Uterus (tissue), 4 donors: Measurements from ENCODE around the gene BCKDHB. TPM values are rescaled to one million over a fixed set of nuclear protein-coding genes. Genes with fewer than 3 reads are reported as not detected.

Experiments used
- DNase-seq, 2 donors: peaks; one replicate each; pipeline ENCODE4 v3.0.0-alpha.2; 2019 to 2020
- H3K27ac ChIP-seq, 2 donors: fragments of 200-600 bp; sonication (generic); 1 replicate in 1 of 2; 2 replicates in 1 of 2; pipeline ENCODE4 v1.5.1; 2016 to 2018
- H3K27me3 ChIP-seq, 2 donors: fragments of 200-600 bp; sonication (generic); one replicate each; pipeline ENCODE4 v1.5.1; 2018 to 2019; ENCODE audit warnings: control low read depth in 1 of 2
- H3K36me3 ChIP-seq, 2 donors: fragments of 200-600 bp; sonication (generic); one replicate each; pipeline ENCODE4 v1.5.1; 2019; ENCODE audit warnings: control low read depth in 1 of 2
- H3K4me1 ChIP-seq, 2 donors: fragments of 200-600 bp; sonication (generic); one replicate each; pipeline ENCODE4 v1.5.1; 2018 to 2019; ENCODE audit warnings: control low read depth in 1 of 2
- H3K4me3 ChIP-seq, 2 donors: fragments of 200-600 bp; sonication (generic); 1 replicate in 1 of 2; 2 replicates in 1 of 2; pipeline ENCODE4 v1.5.1; 2018 to 2019; ENCODE audit warnings: mild to moderate bottlenecking in 1 of 2
- H3K9me3 ChIP-seq, 2 donors: fragments of 200-600 bp; sonication (generic); one replicate each; pipeline ENCODE4 v1.5.1; 2019; ENCODE audit warnings: control low read depth in 1 of 2
- POLR2A ChIP-seq, 2 donors: fragments of 450-650 bp; IDR thresholded peaks; one replicate each; pipeline ENCODE4 v1.6.1; 2016; ENCODE audit warnings: antibody characterized with exemption in 2 of 2, mild to moderate bottlenecking in 1 of 2, moderate library complexity in 1 of 2
- intact Hi-C: fragments of 100-400 bp; cut with DNase I; formaldehyde crosslinking; loops from one replicate; pipeline ENCODE4 v1.15.1; 2023; ENCODE audit warnings: low total_unique reads
- total RNA-seq, 4 donors: library from RNA; depleted of rRNA in 3 of 4; stranded (reverse); fragments of >200 nt in 3 of 4; gene quantifications; one replicate each; pipeline versions ENCODE4 v1.1.0 to v1.2.4, GENCODE V29; 2014 to 2023
- TF ChIP-seq, protein P1 (sequence below), 4 experiments: fragments of 200-600 bp in 2 of 4; fragments of 450-650 bp in 2 of 4; sonication (generic) in 2 of 4; IDR thresholded peaks; one replicate each; pipeline ENCODE4 v1.5.1; 2016 to 2019; ENCODE audit warnings: antibody characterized with exemption in 4 of 4, mild to moderate bottlenecking in 2 of 4, moderate library complexity in 1 of 4
- donor health status: DM: yes; HTN: yes; CAD: no.

The BCKDHB gene
- total RNA-seq, 4 donors from 2014 or later = 7.2 to 35.5 (median 13.2) TPM

DNA sequence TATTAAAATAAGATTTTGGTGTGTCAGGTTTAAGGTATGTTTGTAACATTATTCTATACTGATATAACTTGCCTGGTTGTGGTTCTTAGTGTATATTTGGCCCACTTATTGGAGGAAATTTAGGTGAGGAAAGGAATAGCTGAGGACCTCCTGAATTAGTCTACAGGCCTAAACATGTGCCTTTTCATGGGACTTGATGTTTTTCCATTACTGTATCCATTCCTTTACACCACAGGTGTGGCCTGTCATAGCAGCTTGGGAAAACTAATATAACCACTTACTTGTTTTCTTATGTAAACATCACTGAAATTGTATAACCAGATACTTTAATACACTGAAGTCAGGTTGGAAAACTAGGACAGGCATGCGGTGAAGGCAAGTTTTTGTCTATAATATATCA is 27.6 kb downstream of the BCKDHB start:
- intact Hi-C loops = no loop called here
- Histone ChIP-seq H3K4me3 (no peak overlapping the region), H3K27ac (no peak overlapping the region), H3K4me1 (no peaks in the 10 kb centered on the region), H3K27me3 (no peaks in the 10 kb centered on the region), H3K36me3 (no peaks in the 10 kb centered on the region), H3K9me3 (no peaks in the 10 kb centered on the region)
- no peak for TF ChIP-seq POLR2A (IDR thresholded peaks at IDR 0.05)
- TF ChIP-seq, protein P1, sequence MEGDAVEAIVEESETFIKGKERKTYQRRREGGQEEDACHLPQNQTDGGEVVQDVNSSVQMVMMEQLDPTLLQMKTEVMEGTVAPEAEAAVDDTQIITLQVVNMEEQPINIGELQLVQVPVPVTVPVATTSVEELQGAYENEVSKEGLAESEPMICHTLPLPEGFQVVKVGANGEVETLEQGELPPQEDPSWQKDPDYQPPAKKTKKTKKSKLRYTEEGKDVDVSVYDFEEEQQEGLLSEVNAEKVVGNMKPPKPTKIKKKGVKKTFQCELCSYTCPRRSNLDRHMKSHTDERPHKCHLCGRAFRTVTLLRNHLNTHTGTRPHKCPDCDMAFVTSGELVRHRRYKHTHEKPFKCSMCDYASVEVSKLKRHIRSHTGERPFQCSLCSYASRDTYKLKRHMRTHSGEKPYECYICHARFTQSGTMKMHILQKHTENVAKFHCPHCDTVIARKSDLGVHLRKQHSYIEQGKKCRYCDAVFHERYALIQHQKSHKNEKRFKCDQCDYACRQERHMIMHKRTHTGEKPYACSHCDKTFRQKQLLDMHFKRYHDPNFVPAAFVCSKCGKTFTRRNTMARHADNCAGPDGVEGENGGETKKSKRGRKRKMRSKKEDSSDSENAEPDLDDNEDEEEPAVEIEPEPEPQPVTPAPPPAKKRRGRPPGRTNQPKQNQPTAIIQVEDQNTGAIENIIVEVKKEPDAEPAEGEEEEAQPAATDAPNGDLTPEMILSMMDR (IDR thresholded peaks at IDR 0.05) = no peak
- no peak for DNase-seq

DNA sequence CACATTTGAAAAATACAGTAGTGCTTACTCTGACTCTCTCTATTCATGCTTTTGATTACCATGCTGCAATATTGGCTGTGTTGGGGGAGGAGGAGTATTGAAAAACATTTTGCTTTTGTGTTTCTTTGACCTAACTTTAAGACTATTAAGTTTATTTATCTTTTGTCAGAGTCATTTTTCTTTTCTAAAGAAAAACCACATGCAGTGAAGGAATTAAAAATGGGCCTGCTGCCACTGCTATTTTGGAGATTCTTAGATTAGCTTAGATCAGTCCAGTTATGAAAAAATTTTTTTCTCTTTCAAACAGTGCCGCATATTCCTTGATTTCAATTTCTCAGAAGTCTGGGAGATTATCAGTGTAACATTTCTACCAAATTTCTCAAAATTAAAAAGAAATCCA is 36.1 kb downstream of the BCKDHB start:
- TF ChIP-seq POLR2A (IDR thresholded peaks at IDR 0.05) = no peak
- TF ChIP-seq, protein P1 (IDR thresholded peaks at IDR 0.05) = no peak
- peaks cover 6 to 15% of the 10 kb centered on the region in 2 donors for H3K4me1 ChIP-seq
- intact Hi-C loops = no loop called here
- DNase-seq = no peak
- no peak overlapping the region for H3K4me3 ChIP-seq
- no peaks in the 10 kb centered on the region for H3K9me3 ChIP-seq
- no peak overlapping the region for H3K27ac ChIP-seq
- no peaks in the 10 kb centered on the region for H3K27me3 ChIP-seq
- no peaks in the 10 kb centered on the region for H3K36me3 ChIP-seq

DNA sequence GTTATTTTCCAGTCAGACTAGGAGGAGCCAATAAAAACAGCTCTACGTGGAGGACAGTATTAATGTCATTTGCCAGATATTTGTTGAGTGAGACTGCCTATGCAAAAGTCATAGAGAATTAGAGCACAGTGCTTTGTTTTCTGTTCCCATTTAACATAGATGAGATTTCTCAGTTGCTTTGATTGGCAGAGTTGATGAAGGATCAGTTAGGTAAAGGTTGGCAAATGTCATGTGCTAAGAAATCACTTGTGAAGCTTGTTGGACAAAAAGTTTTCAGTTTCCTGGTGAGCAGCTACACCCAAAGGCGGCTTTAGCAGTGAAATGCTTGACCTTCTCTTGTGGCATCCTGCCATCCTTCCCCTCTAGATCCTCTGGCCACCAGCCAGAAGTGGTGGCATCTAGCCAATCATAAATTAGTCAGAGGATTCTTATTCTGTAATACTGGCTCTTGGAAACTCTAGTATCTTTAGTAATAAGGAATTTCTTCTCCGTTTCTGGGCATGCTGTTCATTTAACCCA is 37.0 kb downstream of the BCKDHB start:
- Histone ChIP-seq H3K4me3 (no peak overlapping the region), H3K27me3 (no peaks in the 10 kb centered on the region), H3K36me3 (no peaks in the 10 kb centered on the region), H3K4me1 (peaks cover 6 to 15% of the 10 kb centered on the region in 2 donors), H3K9me3 (no peaks in the 10 kb centered on the region), H3K27ac (peak overlapping the region in 1 of 2 donors; percentile 34)
- DNase-seq = peak; percentile 57 to 62
- TF ChIP-seq POLR2A (IDR thresholded peaks at IDR 0.05) = no peak
- TF ChIP-seq, protein P1 (IDR thresholded peaks at IDR 0.05) = no peak
- intact Hi-C loops = no loop called here

DNA sequence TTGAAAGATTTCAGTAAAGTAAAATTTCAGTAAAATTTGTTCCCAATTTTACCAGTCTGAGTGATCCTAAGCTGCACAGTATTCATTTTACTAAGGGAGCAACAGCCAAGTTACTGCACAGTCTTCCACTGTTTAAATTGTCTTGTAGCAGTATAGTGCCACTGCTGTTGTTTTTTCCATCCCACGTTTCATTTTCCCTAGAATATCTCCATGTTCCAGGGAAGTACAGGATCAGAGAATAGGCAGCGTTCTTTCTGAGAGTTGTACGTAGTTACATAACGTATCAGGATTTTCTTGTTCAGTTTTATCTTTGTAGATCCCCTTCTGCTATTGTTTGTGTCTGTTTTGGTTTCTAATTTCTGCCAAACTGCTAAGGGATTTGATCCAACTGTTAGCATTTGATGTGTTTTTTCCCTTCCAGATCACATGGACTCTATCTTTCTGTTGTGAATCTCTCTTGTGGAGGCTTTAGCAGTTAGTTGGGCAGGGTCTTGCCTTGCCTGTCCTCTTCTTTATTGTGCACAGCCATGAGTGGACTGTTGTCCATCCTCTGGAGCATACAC is 38.4 kb downstream of the BCKDHB start:
- H3K4me3 ChIP-seq = no peak overlapping the region
- H3K9me3 ChIP-seq = no peaks in the 10 kb centered on the region
- H3K27me3 ChIP-seq = no peaks in the 10 kb centered on the region
- intact Hi-C loops = no loop called here
- H3K27ac ChIP-seq = no peak overlapping the region
- no peaks in the 10 kb centered on the region for H3K36me3 ChIP-seq
- H3K4me1 ChIP-seq = peaks cover 6 to 15% of the 10 kb centered on the region in 2 donors
- DNase-seq = no peak
- TF ChIP-seq, protein P1 (IDR thresholded peaks at IDR 0.05) = no peak
- TF ChIP-seq POLR2A (IDR thresholded peaks at IDR 0.05) = no peak

DNA sequence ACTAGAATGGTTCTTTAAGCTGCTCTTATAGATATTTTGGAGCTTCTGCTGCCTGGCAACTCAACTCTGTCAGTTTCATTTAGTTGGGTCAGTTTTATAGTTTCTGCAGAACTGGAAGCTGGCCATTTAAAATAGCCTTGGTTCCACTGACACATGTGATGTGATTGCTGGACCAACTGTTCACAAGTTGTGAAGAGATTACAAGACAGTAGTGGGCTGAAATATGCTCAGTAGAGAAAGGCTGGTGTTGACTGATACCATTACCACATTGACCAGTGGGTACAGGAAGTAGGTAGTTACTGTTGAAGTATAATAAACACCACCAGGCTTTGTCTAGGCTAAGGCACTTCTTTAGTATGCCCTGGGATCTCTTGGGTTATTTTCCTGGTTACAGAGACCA is 39.0 kb downstream of the BCKDHB start:
- Histone ChIP-seq H3K9me3 (no peaks in the 10 kb centered on the region), H3K27me3 (no peaks in the 10 kb centered on the region), H3K4me1 (peaks cover 6 to 15% of the 10 kb centered on the region in 2 donors), H3K36me3 (no peaks in the 10 kb centered on the region), H3K27ac (no peak overlapping the region), H3K4me3 (no peak overlapping the region)
- no peak for DNase-seq
- intact Hi-C loops = no loop called here
- no peak for TF ChIP-seq POLR2A (IDR thresholded peaks at IDR 0.05)
- TF ChIP-seq, protein P1 (IDR thresholded peaks at IDR 0.05) = no peak
